T-helper 17 cell (primary cell): ENCODE data around the gene HDC. TPM values are rescaled to one million over a fixed set of nuclear protein-coding genes. Genes with fewer than 3 reads are reported as not detected.

Experiments
- ATAC-seq: fragments of 150-1000 bp; cut with Tn5 transposase; 2 replicates; pipeline ENCODE4 v1.10.0; 2021; ENCODE audit warnings: mild to moderate bottlenecking, moderate library complexity
- DNase-seq, 3 donors: peaks; one replicate each; pipeline versions ENCODE4 v3.0.0 to v3.0.0-alpha.2; 2020 to 2021
- H3K9me3 ChIP-seq: one replicate; pipeline ENCODE4 v1.7.0; 2013; ENCODE audit warnings: low read length, mild to moderate bottlenecking; ENCODE audit not compliant: control insufficient read depth, poor library complexity, severe bottlenecking
- H3K27ac Mint-ChIP-seq: one replicate; pipeline ENCODE4 v1.8.0; 2022; ENCODE audit warnings: mild to moderate bottlenecking, moderate library complexity, mixed read lengths
- H3K27me3 Mint-ChIP-seq: one replicate; pipeline ENCODE4 v1.8.0; 2022; ENCODE audit warnings: mixed read lengths
- H3K36me3 Mint-ChIP-seq: one replicate; pipeline ENCODE4 v1.8.0; 2022; ENCODE audit warnings: low read depth, mixed read lengths
- H3K4me1 Mint-ChIP-seq: one replicate; pipeline ENCODE4 v1.8.0; 2022; ENCODE audit warnings: mild to moderate bottlenecking, mixed read lengths
- H3K4me3 Mint-ChIP-seq: one replicate; pipeline ENCODE4 v1.8.0; 2022; ENCODE audit warnings: mild to moderate bottlenecking, moderate library complexity, mixed read lengths
- total RNA-seq, 4 donors: library from RNA in 2 of 4; stranded (reverse) in 2 of 4; gene quantifications; one replicate each; pipeline ENCODE4 v1.2.3 and lab custom pipeline; 2022 to 2026

Gene HDC, protein sequence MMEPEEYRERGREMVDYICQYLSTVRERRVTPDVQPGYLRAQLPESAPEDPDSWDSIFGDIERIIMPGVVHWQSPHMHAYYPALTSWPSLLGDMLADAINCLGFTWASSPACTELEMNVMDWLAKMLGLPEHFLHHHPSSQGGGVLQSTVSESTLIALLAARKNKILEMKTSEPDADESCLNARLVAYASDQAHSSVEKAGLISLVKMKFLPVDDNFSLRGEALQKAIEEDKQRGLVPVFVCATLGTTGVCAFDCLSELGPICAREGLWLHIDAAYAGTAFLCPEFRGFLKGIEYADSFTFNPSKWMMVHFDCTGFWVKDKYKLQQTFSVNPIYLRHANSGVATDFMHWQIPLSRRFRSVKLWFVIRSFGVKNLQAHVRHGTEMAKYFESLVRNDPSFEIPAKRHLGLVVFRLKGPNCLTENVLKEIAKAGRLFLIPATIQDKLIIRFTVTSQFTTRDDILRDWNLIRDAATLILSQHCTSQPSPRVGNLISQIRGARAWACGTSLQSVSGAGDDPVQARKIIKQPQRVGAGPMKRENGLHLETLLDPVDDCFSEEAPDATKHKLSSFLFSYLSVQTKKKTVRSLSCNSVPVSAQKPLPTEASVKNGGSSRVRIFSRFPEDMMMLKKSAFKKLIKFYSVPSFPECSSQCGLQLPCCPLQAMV
- total RNA-seq = 1 to 10 TPM; 3.5 to 8.1 TPM
- 0 to 0.23 reads per million in 2 donors for total RNA-seq (lab: John Stamatoyannopoulos, UW)

GRCh38 chr15:50265620-50266019, at the start of gene HDC:
Gene HDC (minus strand): TSS chr15:50265726. CDS start chr15:50265623, 103 bp downstream.
- Mint-ChIP-seq H3K4me3 (no peak within 1 kb of the TSS), H3K4me1 (peaks cover 18% of the 10 kb centered on the region), H3K27ac (no peak within 1 kb of the TSS), H3K27me3 (no peaks in the 10 kb centered on the region), H3K36me3 (peaks cover 10% of the 10 kb centered on the region)
- ATAC-seq (no peak), DNase-seq (no peak)
- H3K9me3 ChIP-seq = no peaks in the 10 kb centered on the region

GRCh38 chr15:50312636-50313035, 47.1 kb upstream of the HDC start:
- Mint-ChIP-seq H3K4me1 (peaks cover 9% of the 10 kb centered on the region), H3K27me3 (no peaks in the 10 kb centered on the region), H3K36me3 (peaks cover 3% of the 10 kb centered on the region), H3K4me3 (no peak overlapping the region), H3K27ac (no peak overlapping the region)
- no peak for DNase-seq
- ATAC-seq = no peak
- no peaks in the 10 kb centered on the region for H3K9me3 ChIP-seq

DNA sequence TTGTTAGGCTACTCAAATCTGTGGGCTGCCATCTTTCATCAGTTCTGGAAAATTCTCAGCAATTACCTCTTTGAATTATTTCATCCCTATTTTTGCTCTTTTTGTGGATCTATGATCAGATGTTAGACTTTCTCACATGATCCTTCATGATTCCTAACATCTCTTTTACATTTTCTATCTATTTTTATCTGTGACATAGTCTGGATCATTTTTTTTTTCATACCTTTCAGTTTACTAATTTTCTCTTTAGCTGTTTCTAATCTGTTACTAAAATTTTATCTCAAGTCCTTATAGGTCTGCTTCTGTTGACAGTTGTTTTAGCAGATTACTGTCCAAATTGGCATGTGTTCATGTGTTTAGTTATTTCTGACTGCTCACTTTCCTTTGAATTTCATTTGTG, 42.3 kb upstream of the HDC start:
- ATAC-seq (no peak), DNase-seq (no peak)
- H3K9me3 ChIP-seq = no peaks in the 10 kb centered on the region
- H3K27me3 Mint-ChIP-seq = no peaks in the 10 kb centered on the region
- H3K27ac Mint-ChIP-seq = no peak overlapping the region
- peaks cover 5% of the 10 kb centered on the region for H3K36me3 Mint-ChIP-seq
- H3K4me3 Mint-ChIP-seq = no peak overlapping the region
- H3K4me1 Mint-ChIP-seq = peaks cover 6% of the 10 kb centered on the region

GRCh38 chr15:50304836-50305235, 39.3 kb upstream of the HDC start:
- Mint-ChIP-seq H3K4me1 (no peaks in the 10 kb centered on the region), H3K4me3 (no peak overlapping the region), H3K36me3 (peaks cover 5% of the 10 kb centered on the region), H3K27ac (no peak overlapping the region), H3K27me3 (no peaks in the 10 kb centered on the region)
- ATAC-seq (no peak), DNase-seq (no peak)
- H3K9me3 ChIP-seq = no peaks in the 10 kb centered on the region

- H3K9me3 ChIP-seq = no peaks in the 10 kb centered on the region
- H3K4me1 Mint-ChIP-seq = no peaks in the 10 kb centered on the region
- no peak overlapping the region for H3K4me3 Mint-ChIP-seq
- no peaks in the 10 kb centered on the region for H3K27me3 Mint-ChIP-seq
- ATAC-seq (no peak), DNase-seq (no peak)
- H3K27ac Mint-ChIP-seq = peak overlapping the region; percentile 61
- peaks cover 2% of the 10 kb centered on the region for H3K36me3 Mint-ChIP-seq
Observed at GRCh38 chr15:50302581-50302980, 37.1 kb upstream of the HDC start.

- H3K9me3 ChIP-seq = no peaks in the 10 kb centered on the region
- H3K36me3 Mint-ChIP-seq = no peaks in the 10 kb centered on the region
- no peak for DNase-seq
- peaks cover 4% of the 10 kb centered on the region for H3K4me1 Mint-ChIP-seq
- no peaks in the 10 kb centered on the region for H3K27me3 Mint-ChIP-seq
- ATAC-seq = no peak
- H3K27ac Mint-ChIP-seq = no peak overlapping the region
- no peak overlapping the region for H3K4me3 Mint-ChIP-seq
Observed at GRCh38 chr15:50298340-50298739, 32.8 kb upstream of the HDC start.

- ATAC-seq (no peak), DNase-seq (no peak)
- Mint-ChIP-seq H3K4me3 (no peak overlapping the region), H3K4me1 (peaks cover 4% of the 10 kb centered on the region), H3K27ac (peak overlapping the region; percentile 32), H3K27me3 (no peaks in the 10 kb centered on the region), H3K36me3 (no peaks in the 10 kb centered on the region)
- no peaks in the 10 kb centered on the region for H3K9me3 ChIP-seq
Observed at GRCh38 chr15:50295966-50296365, 30.4 kb upstream of the HDC start.

DNA sequence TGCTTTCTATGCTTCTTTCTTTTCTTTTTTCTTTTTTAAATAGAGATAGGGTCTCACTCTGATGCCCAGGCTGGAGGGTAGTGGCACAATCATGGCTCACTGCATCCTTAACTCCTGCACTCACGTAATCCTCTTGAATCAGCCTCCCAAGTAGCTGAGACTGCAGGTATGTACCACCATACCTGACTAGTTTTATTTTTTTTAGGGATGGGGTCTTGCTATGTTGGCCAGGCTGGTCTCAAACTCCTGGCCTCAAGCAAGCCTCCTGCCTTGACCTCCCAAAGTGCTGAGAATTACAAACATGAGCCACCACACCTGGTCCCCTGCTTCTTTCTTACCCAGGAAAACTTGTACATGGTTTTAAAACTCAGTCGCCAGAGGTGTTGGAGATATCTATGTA, 24.2 kb upstream of the HDC start:
- peaks cover 3% of the 10 kb centered on the region for H3K36me3 Mint-ChIP-seq
- ATAC-seq = no peak
- H3K27ac Mint-ChIP-seq = no peak overlapping the region
- peaks cover 5% of the 10 kb centered on the region for H3K4me1 Mint-ChIP-seq
- no peak overlapping the region for H3K4me3 Mint-ChIP-seq
- H3K9me3 ChIP-seq = no peaks in the 10 kb centered on the region
- no peak for DNase-seq
- no peaks in the 10 kb centered on the region for H3K27me3 Mint-ChIP-seq

DNA sequence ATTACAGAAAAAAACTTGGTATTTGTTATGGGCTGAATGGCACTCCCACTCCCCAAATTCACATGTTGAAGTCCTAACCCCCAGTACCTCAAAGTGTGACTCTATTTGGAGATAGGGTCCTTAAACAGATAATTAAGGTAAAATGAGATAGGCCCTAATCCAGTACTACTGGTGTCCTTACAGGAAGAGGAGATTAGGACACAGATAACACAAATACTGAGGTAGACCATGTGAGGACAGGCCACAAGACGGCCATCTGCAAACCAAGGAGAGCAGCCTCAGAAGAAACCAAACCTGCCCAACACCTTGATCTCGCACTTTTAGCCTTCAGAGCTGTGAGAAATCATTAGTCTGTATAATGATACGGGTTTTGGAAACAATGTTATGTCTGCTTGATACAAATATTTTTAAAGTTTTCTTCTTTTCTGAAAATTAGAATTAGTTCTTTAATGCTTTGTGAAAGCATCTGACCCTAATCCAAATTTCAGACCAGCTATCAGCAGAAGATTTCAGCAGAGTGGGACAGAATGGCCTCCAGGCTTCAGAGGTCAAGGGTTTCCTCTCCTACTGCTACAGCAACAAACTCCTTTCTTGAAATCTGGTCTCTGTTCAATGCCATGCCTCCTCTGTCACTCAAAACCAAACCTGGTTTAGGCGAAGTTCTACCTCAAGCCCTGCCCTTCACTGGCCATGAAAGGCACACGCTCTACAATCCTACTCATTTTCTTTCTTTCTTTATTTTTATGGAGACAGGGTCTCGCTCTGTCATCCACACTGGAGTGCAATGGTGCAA, 22.0 kb upstream of the HDC start:
- Mint-ChIP-seq H3K27ac (peak overlapping the region; percentile 51), H3K36me3 (peaks cover 3% of the 10 kb centered on the region), H3K27me3 (no peaks in the 10 kb centered on the region), H3K4me1 (peaks cover 5% of the 10 kb centered on the region), H3K4me3 (no peak overlapping the region)
- ATAC-seq = no peak
- DNase-seq = no peak
- H3K9me3 ChIP-seq = no peaks in the 10 kb centered on the region

GRCh38 chr15:50281427-50281826, 15.9 kb upstream of the HDC start:
- ATAC-seq (no peak), DNase-seq (no peak)
- H3K9me3 ChIP-seq = no peaks in the 10 kb centered on the region
- no peaks in the 10 kb centered on the region for H3K27me3 Mint-ChIP-seq
- H3K27ac Mint-ChIP-seq = no peak overlapping the region
- no peaks in the 10 kb centered on the region for H3K36me3 Mint-ChIP-seq
- H3K4me3 Mint-ChIP-seq = no peak overlapping the region
- H3K4me1 Mint-ChIP-seq = peaks cover 4% of the 10 kb centered on the region

GRCh38 chr15:50280271-50280670, 14.7 kb upstream of the HDC start:
- H3K27me3 Mint-ChIP-seq = no peaks in the 10 kb centered on the region
- no peaks in the 10 kb centered on the region for H3K36me3 Mint-ChIP-seq
- no peak overlapping the region for H3K4me3 Mint-ChIP-seq
- ATAC-seq (no peak), DNase-seq (no peak)
- H3K9me3 ChIP-seq = no peaks in the 10 kb centered on the region
- peaks cover 5% of the 10 kb centered on the region for H3K4me1 Mint-ChIP-seq
- H3K27ac Mint-ChIP-seq = no peak overlapping the region

DNA sequence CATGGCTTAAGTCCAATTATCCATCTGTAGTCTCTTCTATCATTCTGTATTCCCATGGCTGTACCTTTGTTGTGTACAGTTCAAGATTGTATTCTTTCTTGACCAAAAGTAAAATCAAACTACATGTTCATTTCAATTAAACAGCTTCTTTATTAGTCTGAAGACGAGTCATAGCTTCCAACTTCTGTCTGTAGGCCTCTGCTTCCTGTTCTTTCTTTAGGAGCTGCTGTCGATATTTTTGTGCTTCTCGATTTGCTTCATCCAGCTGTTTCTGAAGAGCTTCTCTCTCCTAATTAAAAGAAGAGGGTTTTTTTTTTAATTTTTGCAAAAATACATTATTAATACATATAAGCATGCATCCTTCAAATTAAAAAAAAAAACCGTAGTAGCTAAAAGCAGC, 13.0 kb upstream of the HDC start:
- H3K27ac Mint-ChIP-seq = peak overlapping the region; percentile 8

GRCh38 chr15:50277370-50277769, 11.8 kb upstream of the HDC start:
- no peaks in the 10 kb centered on the region for H3K9me3 ChIP-seq
- H3K27ac Mint-ChIP-seq = no peak overlapping the region
- no peaks in the 10 kb centered on the region for H3K27me3 Mint-ChIP-seq
- H3K36me3 Mint-ChIP-seq = no peaks in the 10 kb centered on the region
- H3K4me3 Mint-ChIP-seq = no peak overlapping the region
- no peak for DNase-seq
- no peak for ATAC-seq
- peaks cover 5% of the 10 kb centered on the region for H3K4me1 Mint-ChIP-seq

More for the DNA sequence above, 13.0 kb upstream of the HDC start:
- peaks cover 5% of the 10 kb centered on the region for H3K4me1 Mint-ChIP-seq
- H3K9me3 ChIP-seq = no peaks in the 10 kb centered on the region
- no peaks in the 10 kb centered on the region for H3K36me3 Mint-ChIP-seq
- H3K4me3 Mint-ChIP-seq = no peak overlapping the region
- DNase-seq = no peak
- ATAC-seq = no peak
- no peaks in the 10 kb centered on the region for H3K27me3 Mint-ChIP-seq
